Epithelial cell of umbilical artery (primary cell): Measurements from ENCODE around the gene DVL2. TPM values are rescaled to one million over a fixed set of nuclear protein-coding genes. Genes with fewer than 3 reads are reported as not detected.

Experiments
- total RNA-seq: library from RNA; depleted of rRNA; stranded (reverse); fragments of >200 nt; gene quantifications from 2 replicates; pipeline ENCODE4 v1.2.3, GENCODE V29; 2014

DVL2 gene
- 36.1 and 40.6 TPM in 2 replicates for total RNA-seq

GRCh38 chr17:7234083-7234951 is at the start of gene DVL2:
TSS of gene DVL2 (minus strand) at chr17:7234517. CDS start at chr17:7234262, 255 bp downstream.

GRCh38 chr17:7281074-7281952 is 47.0 kb upstream of the DVL2 start, which contains the start of gene SLC2A4:
TSS of gene SLC2A4 (plus strand) at chr17:7281718. CDS start at chr17:7281935, 217 bp downstream.

GRCh38 chr17:7262192-7262934 is 28.0 kb upstream of the DVL2 start, which contains the start of gene CLDN7:
TSS of gene CLDN7 (minus strand) at chr17:7262478. CDS start at chr17:7262043, 435 bp downstream.

GRCh38 chr17:7252176-7253043 is 18.1 kb upstream of the DVL2 start, which contains the start of gene ELP5:
TSS of gene ELP5 (plus strand) at chr17:7252215. CDS start at chr17:7252551, 336 bp downstream.

GRCh38 chr17:7251661-7252175 is 17.4 kb upstream of the DVL2 start, which contains the start of gene CTDNEP1:
TSS of gene CTDNEP1 (minus strand) at chr17:7251734. CDS start at chr17:7251296, 438 bp downstream.

GRCh38 chr17:7241783-7242716 is 7.7 kb upstream of the DVL2 start, which contains the start of gene GABARAP:
TSS of gene GABARAP (minus strand) at chr17:7242449. CDS start at chr17:7242330, 119 bp downstream.

GRCh38 chr17:7239091-7240027 is 5.0 kb upstream of the DVL2 start, which contains the start of gene PHF23:
TSS of gene PHF23 (minus strand) at chr17:7239457. CDS start at chr17:7239279, 178 bp downstream.

GRCh38 chr17:7219812-7220592 is 14.3 kb downstream of the DVL2 start, which contains the start of the genes ACADVL and DLG4:
TSS of gene ACADVL (plus strand) at chr17:7219938. CDS start at chr17:7219985, 47 bp downstream.
TSS of gene DLG4 (minus strand) at chr17:7219836.

GRCh38 chr17:7179317-7180254 is 54.7 kb downstream of the DVL2 start, which contains the start of gene ASGR1:
TSS of gene ASGR1 (minus strand) at chr17:7179370. CDS start at chr17:7178563, 807 bp downstream.

Other genes with a start within 250 kb of the DVL2 start
- not detected in 2 replicates for gene ALOX12, start 238.5 kb downstream of the DVL2 start, total RNA-seq
- 13.0 and 49.7 TPM in 2 replicates for gene RNASEK, start 221.9 kb downstream of the DVL2 start, total RNA-seq
- gene BCL6B, start 211.5 kb downstream of the DVL2 start, total RNA-seq = 107 and 156 TPM in 2 replicates
- 0.97 and 1.8 TPM in 2 replicates for gene SLC16A13, start 198.5 kb downstream of the DVL2 start, total RNA-seq
- 0.32 and 0.46 TPM in 2 replicates for gene SLC16A11, start 190.4 kb downstream of the DVL2 start, total RNA-seq
- gene CLEC10A, start 154.3 kb downstream of the DVL2 start, total RNA-seq = 0.15 TPM in 1 of 2 replicates, not detected in the other
- not detected in 2 replicates for gene ASGR2, start 119.7 kb downstream of the DVL2 start, total RNA-seq
- 5.5 and 9.1 TPM in 2 replicates for gene ASGR1, start 55.1 kb downstream of the DVL2 start, total RNA-seq
- gene DLG4, start 14.7 kb downstream of the DVL2 start, total RNA-seq = 7.8 and 10.4 TPM in 2 replicates
- 164 and 179 TPM in 2 replicates for gene ACADVL, start 14.6 kb downstream of the DVL2 start, total RNA-seq
- 39.7 and 43.9 TPM in 2 replicates for gene PHF23, start 4.9 kb upstream of the DVL2 start, total RNA-seq
- 52.1 and 157 TPM in 2 replicates for gene GABARAP, start 7.9 kb upstream of the DVL2 start, total RNA-seq
- 14.1 and 19.5 TPM in 2 replicates for gene CTDNEP1, start 17.2 kb upstream of the DVL2 start, total RNA-seq
- gene ELP5, start 17.7 kb upstream of the DVL2 start, total RNA-seq = 48.8 and 52.3 TPM in 2 replicates
- gene CLDN7, start 28.0 kb upstream of the DVL2 start, total RNA-seq = 12.9 and 15.6 TPM in 2 replicates
- under 0.01 and 0.30 TPM in 2 replicates for gene SLC2A4, start 47.2 kb upstream of the DVL2 start, total RNA-seq
- gene YBX2, start 60.1 kb upstream of the DVL2 start, total RNA-seq = 0.15 TPM in 1 of 2 replicates, not detected in the other
- gene EIF5A, start 73.1 kb upstream of the DVL2 start, total RNA-seq = 761 and 967 TPM in 2 replicates
- gene GPS2, start 80.8 kb upstream of the DVL2 start, total RNA-seq = 34.8 and 60.0 TPM in 2 replicates
- gene NEURL4, start 94.8 kb upstream of the DVL2 start, total RNA-seq = 12.0 and 17.9 TPM in 2 replicates
- gene ACAP1, start 102.0 kb upstream of the DVL2 start, total RNA-seq = not detected in 2 replicates
- gene KCTD11, start 117.6 kb upstream of the DVL2 start, total RNA-seq = 1.9 and 2.9 TPM in 2 replicates
- gene TMEM95, start 120.6 kb upstream of the DVL2 start, total RNA-seq = not detected in 2 replicates
- gene TNK1, start 146.6 kb upstream of the DVL2 start, total RNA-seq = 0.91 TPM in 1 of 2 replicates, not detected in the other
- gene PLSCR3, start 160.0 kb upstream of the DVL2 start, total RNA-seq = 8.4 and 15.3 TPM in 2 replicates
- gene TMEM256, start 169.6 kb upstream of the DVL2 start, total RNA-seq = 71.3 and 188 TPM in 2 replicates
- 2.1 and 2.6 TPM in 2 replicates for gene NLGN2, start 173.3 kb upstream of the DVL2 start, total RNA-seq
- gene SPEM1, start 185.8 kb upstream of the DVL2 start, total RNA-seq = not detected in 2 replicates
- not detected in 2 replicates for gene SPEM2, start 191.1 kb upstream of the DVL2 start, total RNA-seq
- gene SPEM3, start 194.3 kb upstream of the DVL2 start, total RNA-seq = not detected in 2 replicates
- 5.6 and 7.5 TPM in 2 replicates for gene TMEM102, start 200.9 kb upstream of the DVL2 start, total RNA-seq
- 0.15 and 0.32 TPM in 2 replicates for gene FGF11, start 205.0 kb upstream of the DVL2 start, total RNA-seq
- gene CHRNB1, start 210.5 kb upstream of the DVL2 start, total RNA-seq = 4.5 and 6.5 TPM in 2 replicates
- 6.7 and 7.1 TPM in 2 replicates for gene ZBTB4, start 245.1 kb upstream of the DVL2 start, total RNA-seq
- gene SLC35G6, start 246.9 kb upstream of the DVL2 start, total RNA-seq = not detected in 2 replicates
- 54.1 and 66.9 TPM in 2 replicates for gene POLR2A, start 249.8 kb upstream of the DVL2 start, total RNA-seq